ENCODE measurements around the gene TRIL.

DNA sequence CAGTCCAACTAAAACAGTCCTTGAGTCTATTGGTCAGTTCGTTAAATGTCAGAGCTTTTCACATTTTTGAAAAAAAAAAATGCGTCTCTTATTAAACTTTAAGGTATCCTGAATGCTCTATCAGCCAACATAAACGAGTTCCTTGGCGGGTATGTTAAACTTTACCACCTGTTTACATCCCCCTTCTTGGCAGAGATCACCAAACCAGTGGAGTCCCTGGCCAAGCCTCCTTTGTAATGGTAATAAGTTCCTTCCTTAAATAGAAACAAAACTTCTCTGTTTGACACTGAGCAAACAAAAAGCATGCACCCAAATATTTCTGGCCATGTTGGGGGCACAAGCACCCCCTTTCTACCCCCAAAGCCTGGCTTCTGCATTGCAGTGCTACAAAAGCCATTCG, 3.2 kb downstream of the TRIL start:
- TF ChIP-seq TAF1 (IDR thresholded peaks at IDR 0.05; ENCODE audit: low read depth) (no peak), CTCF (IDR thresholded peaks at IDR 0.05; ENCODE audit: poor library complexity, severe bottlenecking) (no peak), RAD21 (conservative IDR thresholded peaks at IDR 0.05) (no peak)
- TF ChIP-seq, protein P1, sequence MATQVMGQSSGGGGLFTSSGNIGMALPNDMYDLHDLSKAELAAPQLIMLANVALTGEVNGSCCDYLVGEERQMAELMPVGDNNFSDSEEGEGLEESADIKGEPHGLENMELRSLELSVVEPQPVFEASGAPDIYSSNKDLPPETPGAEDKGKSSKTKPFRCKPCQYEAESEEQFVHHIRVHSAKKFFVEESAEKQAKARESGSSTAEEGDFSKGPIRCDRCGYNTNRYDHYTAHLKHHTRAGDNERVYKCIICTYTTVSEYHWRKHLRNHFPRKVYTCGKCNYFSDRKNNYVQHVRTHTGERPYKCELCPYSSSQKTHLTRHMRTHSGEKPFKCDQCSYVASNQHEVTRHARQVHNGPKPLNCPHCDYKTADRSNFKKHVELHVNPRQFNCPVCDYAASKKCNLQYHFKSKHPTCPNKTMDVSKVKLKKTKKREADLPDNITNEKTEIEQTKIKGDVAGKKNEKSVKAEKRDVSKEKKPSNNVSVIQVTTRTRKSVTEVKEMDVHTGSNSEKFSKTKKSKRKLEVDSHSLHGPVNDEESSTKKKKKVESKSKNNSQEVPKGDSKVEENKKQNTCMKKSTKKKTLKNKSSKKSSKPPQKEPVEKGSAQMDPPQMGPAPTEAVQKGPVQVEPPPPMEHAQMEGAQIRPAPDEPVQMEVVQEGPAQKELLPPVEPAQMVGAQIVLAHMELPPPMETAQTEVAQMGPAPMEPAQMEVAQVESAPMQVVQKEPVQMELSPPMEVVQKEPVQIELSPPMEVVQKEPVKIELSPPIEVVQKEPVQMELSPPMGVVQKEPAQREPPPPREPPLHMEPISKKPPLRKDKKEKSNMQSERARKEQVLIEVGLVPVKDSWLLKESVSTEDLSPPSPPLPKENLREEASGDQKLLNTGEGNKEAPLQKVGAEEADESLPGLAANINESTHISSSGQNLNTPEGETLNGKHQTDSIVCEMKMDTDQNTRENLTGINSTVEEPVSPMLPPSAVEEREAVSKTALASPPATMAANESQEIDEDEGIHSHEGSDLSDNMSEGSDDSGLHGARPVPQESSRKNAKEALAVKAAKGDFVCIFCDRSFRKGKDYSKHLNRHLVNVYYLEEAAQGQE (IDR thresholded peaks at IDR 0.05; ENCODE audit: borderline replicate concordance): no peak

All from neural cell (in vitro differentiated cells).